MM.1S (cell line): ENCODE results near the gene CHRD.

ENCODE experiments used
- DNase-seq: peaks from one replicate; pipeline ENCODE4 v3.0.0-alpha.2; 2015
- H2AFZ ChIP-seq: fragments of 300-600 bp; sonication (generic); 2 replicates; pipeline ENCODE4 v1.6.0; 2016; ENCODE audit warnings: antibody characterized with exemption, low read length
- H3F3A ChIP-seq: fragments of 300-600 bp; sonication (generic); 2 replicates; pipeline ENCODE4 v1.6.1; 2016; ENCODE audit warnings: mild to moderate bottlenecking, antibody characterized with exemption, low read length, moderate library complexity, mixed read lengths; ENCODE audit not compliant: insufficient read depth
- H3K27ac ChIP-seq: fragments of 300-600 bp; sonication (generic); 2 replicates; pipeline ENCODE4 v1.5.1; 2016; ENCODE audit warnings: mild to moderate bottlenecking, low read length
- H3K27me3 ChIP-seq: fragments of 300-600 bp; sonication (generic); replicated peaks from 2 replicates; pipeline ENCODE4 v1.6.0; 2016; ENCODE audit warnings: low read length; ENCODE audit not compliant: insufficient read depth
- H3K36me3 ChIP-seq: fragments of 300-600 bp; sonication (generic); replicated peaks from 2 replicates; pipeline ENCODE4 v1.6.1; 2016; ENCODE audit warnings: mild to moderate bottlenecking, low read length, mixed read lengths; ENCODE audit not compliant: insufficient read depth
- H3K4me1 ChIP-seq: fragments of 300-600 bp; sonication (generic); 2 replicates; pipeline ENCODE4 v1.6.1; 2016; ENCODE audit warnings: low read length, mixed read lengths
- H3K4me2 ChIP-seq: fragments of 300-600 bp; sonication (generic); 2 replicates; pipeline ENCODE4 v1.6.0; 2016; ENCODE audit warnings: low read depth, low read length
- H3K4me3 ChIP-seq: fragments of 300-600 bp; sonication (generic); 2 replicates; pipeline ENCODE4 v1.5.1; 2016; ENCODE audit warnings: low read length, mixed read lengths
- H3K79me2 ChIP-seq: fragments of 300-600 bp; sonication (generic); 2 replicates; pipeline ENCODE4 v1.6.1; 2016; ENCODE audit warnings: mixed run types, low read length, mixed read lengths
- H3K9ac ChIP-seq: fragments of 300-600 bp; sonication (generic); 2 replicates; pipeline ENCODE4 v1.6.1; 2016; ENCODE audit warnings: low read length, mixed read lengths
- H3K9me2 ChIP-seq: fragments of 300-600 bp; sonication (generic); replicated peaks from 2 replicates; pipeline ENCODE4 v1.6.1; 2016; ENCODE audit warnings: mild to moderate bottlenecking, low read length, mixed read lengths; ENCODE audit not compliant: insufficient read depth
- H3K9me3 ChIP-seq: fragments of 300-600 bp; sonication (generic); replicated peaks from 2 replicates; pipeline ENCODE4 v1.6.1; 2016; ENCODE audit warnings: mild to moderate bottlenecking, low read length, mixed read lengths; ENCODE audit not compliant: insufficient read depth
- H4K20me1 ChIP-seq: fragments of 300-600 bp; sonication (generic); 2 replicates; pipeline ENCODE4 v1.6.1; 2016; ENCODE audit warnings: mild to moderate bottlenecking, low read length, moderate library complexity, mixed read lengths; ENCODE audit not compliant: insufficient read depth
- EZH2 ChIP-seq: fragments of 300-600 bp; sonication (generic); optimal IDR thresholded peaks from 2 replicates; pipeline ENCODE3; 2017; ENCODE audit warnings: low read depth, mild to moderate bottlenecking, antibody characterized with exemption, low read length, mixed read lengths
- EZH2phosphoT487 ChIP-seq: fragments of 300-600 bp; sonication (generic); IDR thresholded peaks from 2 replicates; pipeline ENCODE4 v1.6.1; 2018; ENCODE audit warnings: antibody characterized with exemption, low read length
- TF ChIP-seq, protein P1 (sequence below): fragments of 300-600 bp; sonication (generic); IDR thresholded peaks from 2 replicates; pipeline ENCODE4 v1.5.1; 2016; ENCODE audit warnings: antibody characterized with exemption, low read length, mixed read lengths

Gene CHRD

DNA sequence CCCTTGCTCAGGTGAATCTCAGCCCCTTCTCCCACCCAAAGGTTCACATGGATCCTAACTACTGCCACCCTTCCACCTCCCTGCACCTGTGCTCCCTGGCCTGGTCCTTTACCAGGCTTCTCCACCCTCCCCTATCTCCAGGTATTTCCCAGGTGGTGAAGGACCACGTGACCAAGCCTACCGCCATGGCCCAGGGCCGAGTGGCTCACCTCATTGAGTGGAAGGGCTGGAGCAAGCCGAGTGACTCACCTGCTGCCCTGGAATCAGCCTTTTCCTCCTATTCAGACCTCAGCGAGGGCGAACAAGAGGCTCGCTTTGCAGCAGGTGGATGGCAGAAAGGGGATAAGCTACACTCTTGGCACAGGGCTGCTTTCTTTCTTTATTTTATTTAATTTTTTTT lies 37.9 kb upstream of the CHRD start:
- H3K4me1 ChIP-seq: peaks cover 4% of the 10 kb centered on the region; the same call in 1 of the 2 replicates
- no peaks in the 10 kb centered on the region for H3K27me3 ChIP-seq
- TF ChIP-seq EZH2phosphoT487: no peak
- TF ChIP-seq, protein P1, sequence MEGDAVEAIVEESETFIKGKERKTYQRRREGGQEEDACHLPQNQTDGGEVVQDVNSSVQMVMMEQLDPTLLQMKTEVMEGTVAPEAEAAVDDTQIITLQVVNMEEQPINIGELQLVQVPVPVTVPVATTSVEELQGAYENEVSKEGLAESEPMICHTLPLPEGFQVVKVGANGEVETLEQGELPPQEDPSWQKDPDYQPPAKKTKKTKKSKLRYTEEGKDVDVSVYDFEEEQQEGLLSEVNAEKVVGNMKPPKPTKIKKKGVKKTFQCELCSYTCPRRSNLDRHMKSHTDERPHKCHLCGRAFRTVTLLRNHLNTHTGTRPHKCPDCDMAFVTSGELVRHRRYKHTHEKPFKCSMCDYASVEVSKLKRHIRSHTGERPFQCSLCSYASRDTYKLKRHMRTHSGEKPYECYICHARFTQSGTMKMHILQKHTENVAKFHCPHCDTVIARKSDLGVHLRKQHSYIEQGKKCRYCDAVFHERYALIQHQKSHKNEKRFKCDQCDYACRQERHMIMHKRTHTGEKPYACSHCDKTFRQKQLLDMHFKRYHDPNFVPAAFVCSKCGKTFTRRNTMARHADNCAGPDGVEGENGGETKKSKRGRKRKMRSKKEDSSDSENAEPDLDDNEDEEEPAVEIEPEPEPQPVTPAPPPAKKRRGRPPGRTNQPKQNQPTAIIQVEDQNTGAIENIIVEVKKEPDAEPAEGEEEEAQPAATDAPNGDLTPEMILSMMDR: no peak
- TF ChIP-seq EZH2: no peak

DNA sequence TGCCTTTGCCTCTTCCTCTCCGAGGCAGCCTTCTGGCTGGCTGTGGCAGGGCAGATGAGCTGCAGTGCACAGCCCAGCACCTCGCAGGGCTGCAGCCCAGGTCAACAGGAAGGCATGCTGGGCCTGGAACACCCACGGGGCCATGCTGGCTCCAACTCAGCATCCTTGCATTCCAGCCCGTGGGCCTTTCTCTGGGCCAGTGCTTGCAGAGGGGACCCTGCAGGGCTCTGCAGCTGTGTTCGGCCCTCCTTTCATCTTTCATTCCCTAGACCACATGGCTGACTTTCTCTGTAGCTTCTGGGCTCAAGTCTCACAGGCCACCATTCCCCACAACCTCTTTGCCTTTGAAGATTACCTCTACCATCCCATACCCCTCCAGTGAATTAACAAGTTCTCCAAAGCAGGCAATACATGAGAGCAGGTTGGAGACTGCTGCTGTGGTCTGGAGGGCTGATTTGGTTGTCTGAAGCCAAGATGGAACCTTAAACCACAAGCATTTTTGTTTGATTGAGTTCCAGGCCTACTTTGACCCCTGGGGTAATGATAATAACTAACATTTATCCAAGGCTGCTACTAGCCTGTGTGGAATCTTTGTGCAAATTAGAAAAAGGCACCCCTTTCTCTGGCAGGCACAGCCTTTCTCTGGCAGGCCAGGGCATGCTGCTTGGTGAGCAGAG lies 36.5 kb upstream of the CHRD start:
- Histone ChIP-seq H3K4me1 (peaks cover 4% of the 10 kb centered on the region; the same call in 1 of the 2 replicates), H3K4me3 (no peak overlapping the region), H3K9ac (no peak overlapping the region), H3K36me3 (no peaks in the 10 kb centered on the region), H3K9me3 (no peaks in the 10 kb centered on the region), H3K9me2 (no peaks in the 10 kb centered on the region), H3K79me2 (no peaks in the 10 kb centered on the region), H3F3A (no peaks in the 10 kb centered on the region), H3K27me3 (no peaks in the 10 kb centered on the region), H4K20me1 (no peaks in the 10 kb centered on the region), H3K4me2 (no peak overlapping the region), H2AFZ (no peak overlapping the region), H3K27ac (no peak overlapping the region)
- DNase-seq: no peak
- TF ChIP-seq EZH2phosphoT487 (no peak), EZH2 (no peak)
- TF ChIP-seq, protein P1: no peak

More for the DNA sequence above, 37.9 kb upstream of the CHRD start:
- Histone ChIP-seq H3K4me3 (no peak overlapping the region), H3K9me2 (no peaks in the 10 kb centered on the region), H3K4me2 (no peak overlapping the region), H3K36me3 (no peaks in the 10 kb centered on the region), H3F3A (no peaks in the 10 kb centered on the region), H4K20me1 (no peaks in the 10 kb centered on the region), H3K27ac (no peak overlapping the region), H2AFZ (no peak overlapping the region), H3K9me3 (no peaks in the 10 kb centered on the region), H3K79me2 (no peaks in the 10 kb centered on the region), H3K9ac (no peak overlapping the region)
- DNase-seq: no peak

DNA sequence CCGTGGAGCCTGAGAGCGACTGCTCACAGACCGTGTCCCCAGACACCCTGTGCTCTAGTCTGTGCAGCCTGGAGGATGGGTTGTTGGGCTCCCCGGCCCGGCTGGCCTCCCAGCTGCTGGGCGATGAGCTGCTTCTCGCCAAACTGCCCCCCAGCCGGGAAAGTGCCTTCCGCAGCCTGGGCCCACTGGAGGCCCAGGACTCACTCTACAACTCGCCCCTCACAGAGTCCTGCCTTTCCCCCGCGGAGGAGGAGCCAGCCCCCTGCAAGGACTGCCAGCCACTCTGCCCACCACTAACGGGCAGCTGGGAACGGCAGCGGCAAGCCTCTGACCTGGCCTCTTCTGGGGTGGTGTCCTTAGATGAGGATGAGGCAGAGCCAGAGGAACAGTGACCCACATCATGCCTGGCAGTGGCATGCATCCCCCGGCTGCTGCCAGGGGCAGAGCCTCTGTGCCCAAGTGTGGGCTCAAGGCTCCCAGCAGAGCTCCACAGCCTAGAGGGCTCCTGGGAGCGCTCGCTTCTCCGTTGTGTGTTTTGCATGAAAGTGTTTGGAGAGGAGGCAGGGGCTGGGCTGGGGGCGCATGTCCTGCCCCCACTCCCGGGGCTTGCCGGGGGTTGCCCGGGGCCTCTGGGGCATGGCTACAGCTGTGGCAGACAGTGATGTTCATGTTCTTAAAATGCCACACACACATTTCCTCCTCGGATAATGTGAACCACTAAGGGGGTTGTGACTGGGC lies 35.1 kb upstream of the CHRD start:
- Histone ChIP-seq H2AFZ (no peak overlapping the region), H3K27me3 (no peaks in the 10 kb centered on the region), H4K20me1 (no peaks in the 10 kb centered on the region), H3K9me2 (no peaks in the 10 kb centered on the region), H3K4me2 (no peak overlapping the region), H3K9ac (no peak overlapping the region), H3K27ac (no peak overlapping the region), H3K9me3 (no peaks in the 10 kb centered on the region), H3F3A (no peaks in the 10 kb centered on the region), H3K79me2 (no peaks in the 10 kb centered on the region), H3K4me3 (no peak overlapping the region), H3K36me3 (no peaks in the 10 kb centered on the region), H3K4me1 (peaks cover 4% of the 10 kb centered on the region; the same call in 1 of the 2 replicates)
- no peak for TF ChIP-seq EZH2
- TF ChIP-seq EZH2phosphoT487: no peak
- TF ChIP-seq, protein P1: no peak
- no peak for DNase-seq
